Bronchial epithelial cell (primary cell): Measurements from ENCODE around the gene LTB4R. TPM values are rescaled to one million over a fixed set of nuclear protein-coding genes. Genes with fewer than 3 reads are reported as not detected.

Experiments
- DNase-seq: peaks from one replicate; pipeline ENCODE4 v3.0.0-alpha.2; 2010; ENCODE audit warnings: low read depth
- FAIRE-seq: peaks from 2 replicates; lab custom pipeline; 2011; peaks lifted over from hg19 to GRCh38; lab: Jason Lieb, UNC
- H3K27me3 ChIP-seq: 2 replicates; pipeline ENCODE4 v1.5.1; 2011; ENCODE audit warnings: low read length; ENCODE audit not compliant: control insufficient read depth, insufficient read depth
- H3K36me3 ChIP-seq: 2 replicates; pipeline ENCODE4 v1.5.1; 2011; ENCODE audit warnings: low read length; ENCODE audit not compliant: control insufficient read depth, insufficient read depth
- H3K4me3 ChIP-seq: 2 replicates; pipeline ENCODE4 v1.5.1; 2011; ENCODE audit warnings: mild to moderate bottlenecking, low read depth, low read length, control low read depth
- total RNA-seq: library from RNA; depleted of rRNA; stranded (reverse); fragments of >200 nt; gene quantifications from 2 replicates; pipeline ENCODE4 v1.2.1, GENCODE V29; 2014
- TF ChIP-seq, protein P1 (sequence below): IDR thresholded peaks from 2 replicates; pipeline ENCODE4 v1.5.1; 2011; ENCODE audit warnings: mild to moderate bottlenecking, moderate library complexity, low read length, control low read depth, inconsistent platforms; ENCODE audit not compliant: insufficient read depth, severe bottlenecking

LTB4R gene
- total RNA-seq, 1 donor from 2014 or later = 3.7 TPM

DNA sequence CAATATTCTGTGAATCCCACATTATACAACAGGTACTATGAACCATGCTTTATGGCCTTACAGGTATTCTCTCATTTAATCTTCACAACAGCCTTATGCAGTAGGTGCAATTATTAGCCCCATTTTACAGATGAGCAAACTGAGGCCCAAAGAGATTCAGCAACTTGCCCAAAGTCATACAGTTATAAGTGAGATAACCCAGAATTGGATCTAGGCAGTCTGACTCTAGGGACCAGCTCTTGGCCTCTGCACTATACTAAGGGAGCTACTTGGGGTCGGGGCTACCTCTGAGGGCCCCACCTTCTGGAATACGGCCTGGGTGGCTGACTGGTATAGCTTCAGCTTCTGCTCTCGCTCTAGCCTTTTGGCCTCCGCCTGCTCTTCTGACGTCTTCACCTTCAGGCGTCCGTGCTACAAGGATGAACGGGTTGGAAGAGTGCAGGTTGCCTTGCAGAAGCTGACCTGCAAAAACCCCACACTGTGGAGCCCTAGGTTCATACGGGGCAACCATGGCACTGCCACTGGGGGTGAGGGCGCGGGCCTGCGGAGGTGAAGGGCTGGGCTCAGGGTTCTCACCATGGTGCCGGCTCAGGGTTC is 40.7 kb upstream of the LTB4R start:
- H3K4me3 ChIP-seq = peak overlapping the region; percentile 82
- FAIRE-seq = no peak
- DNase-seq = no peak
- no peaks in the 10 kb centered on the region for H3K27me3 ChIP-seq
- TF ChIP-seq, protein P1, sequence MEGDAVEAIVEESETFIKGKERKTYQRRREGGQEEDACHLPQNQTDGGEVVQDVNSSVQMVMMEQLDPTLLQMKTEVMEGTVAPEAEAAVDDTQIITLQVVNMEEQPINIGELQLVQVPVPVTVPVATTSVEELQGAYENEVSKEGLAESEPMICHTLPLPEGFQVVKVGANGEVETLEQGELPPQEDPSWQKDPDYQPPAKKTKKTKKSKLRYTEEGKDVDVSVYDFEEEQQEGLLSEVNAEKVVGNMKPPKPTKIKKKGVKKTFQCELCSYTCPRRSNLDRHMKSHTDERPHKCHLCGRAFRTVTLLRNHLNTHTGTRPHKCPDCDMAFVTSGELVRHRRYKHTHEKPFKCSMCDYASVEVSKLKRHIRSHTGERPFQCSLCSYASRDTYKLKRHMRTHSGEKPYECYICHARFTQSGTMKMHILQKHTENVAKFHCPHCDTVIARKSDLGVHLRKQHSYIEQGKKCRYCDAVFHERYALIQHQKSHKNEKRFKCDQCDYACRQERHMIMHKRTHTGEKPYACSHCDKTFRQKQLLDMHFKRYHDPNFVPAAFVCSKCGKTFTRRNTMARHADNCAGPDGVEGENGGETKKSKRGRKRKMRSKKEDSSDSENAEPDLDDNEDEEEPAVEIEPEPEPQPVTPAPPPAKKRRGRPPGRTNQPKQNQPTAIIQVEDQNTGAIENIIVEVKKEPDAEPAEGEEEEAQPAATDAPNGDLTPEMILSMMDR = no peak
- peaks cover 30% of the 10 kb centered on the region for H3K36me3 ChIP-seq

DNA sequence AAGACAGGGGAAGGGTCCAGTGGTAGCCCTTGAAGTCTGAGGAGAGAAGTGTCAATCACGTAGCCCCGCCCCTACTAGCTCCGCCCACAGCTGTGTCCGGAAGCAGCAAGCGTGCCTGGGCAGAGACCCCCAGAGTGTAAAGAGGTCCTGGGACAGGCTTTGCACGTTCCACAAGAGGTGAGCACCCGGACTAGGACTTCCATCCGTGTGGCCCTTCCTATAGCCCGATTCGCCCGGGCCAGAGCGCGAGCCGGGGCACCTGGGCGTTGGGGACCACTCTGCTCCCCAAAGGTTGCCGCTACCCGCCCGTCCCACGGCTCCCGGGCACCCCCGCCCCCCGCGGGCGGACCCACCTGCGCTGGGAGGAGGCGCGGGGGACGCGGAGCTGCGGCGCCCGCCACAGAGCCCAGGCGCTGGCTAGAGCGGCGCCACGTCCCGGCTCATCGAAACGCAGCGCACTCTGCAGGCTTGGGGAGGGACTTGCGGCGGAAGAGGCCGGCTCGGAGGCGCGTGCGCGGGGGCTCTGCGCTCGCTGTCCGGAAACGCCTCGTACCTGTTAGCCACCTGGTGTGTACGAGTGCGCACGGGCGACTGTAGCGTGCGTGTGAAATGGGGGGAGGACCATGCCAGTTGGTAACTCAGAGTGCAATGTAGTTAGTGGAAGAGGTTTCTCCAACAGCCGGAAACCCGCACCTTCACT is 40.0 kb upstream of the LTB4R start, which contains the start of gene RABGGTA:
Gene RABGGTA, minus strand, starts transcription at position 464 of the 700 bp plus-strand sequence. CDS start 482 bp downstream, outside the sequence.
- Histone ChIP-seq H3K27me3 (no peaks in the 10 kb centered on the region), H3K4me3 (peak within 1 kb of the TSS; percentile 82), H3K36me3 (peaks cover 27% of the 10 kb centered on the region)
- TF ChIP-seq, protein P1 = peak; percentile 91
- no peak for FAIRE-seq
- DNase-seq = peak; percentile 78

DNA sequence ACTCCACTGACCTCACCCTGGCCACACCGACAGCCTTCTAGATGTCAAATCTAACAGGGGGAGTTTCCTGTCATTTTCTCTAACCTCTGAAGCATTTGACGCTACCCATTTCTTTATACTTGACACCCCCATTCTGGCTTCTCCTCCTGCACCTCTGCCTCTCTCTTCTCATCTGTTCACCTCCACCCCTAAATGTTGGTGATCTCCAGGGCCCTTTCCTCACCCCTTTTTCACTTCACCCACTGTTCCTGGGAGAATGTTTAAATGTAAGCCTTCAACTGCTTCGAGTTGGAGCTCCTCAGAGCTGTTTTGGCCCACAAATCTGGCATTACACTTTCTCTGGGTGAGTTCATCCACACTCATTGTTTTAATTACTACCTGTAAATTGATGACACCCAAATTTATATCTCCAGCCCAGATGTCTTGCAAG is 39.5 kb upstream of the LTB4R start:
- Histone ChIP-seq H3K36me3 (peaks cover 22% of the 10 kb centered on the region), H3K4me3 (peak overlapping the region; percentile 82), H3K27me3 (no peaks in the 10 kb centered on the region)
- TF ChIP-seq, protein P1 = no peak
- FAIRE-seq (no peak), DNase-seq (no peak)

DNA sequence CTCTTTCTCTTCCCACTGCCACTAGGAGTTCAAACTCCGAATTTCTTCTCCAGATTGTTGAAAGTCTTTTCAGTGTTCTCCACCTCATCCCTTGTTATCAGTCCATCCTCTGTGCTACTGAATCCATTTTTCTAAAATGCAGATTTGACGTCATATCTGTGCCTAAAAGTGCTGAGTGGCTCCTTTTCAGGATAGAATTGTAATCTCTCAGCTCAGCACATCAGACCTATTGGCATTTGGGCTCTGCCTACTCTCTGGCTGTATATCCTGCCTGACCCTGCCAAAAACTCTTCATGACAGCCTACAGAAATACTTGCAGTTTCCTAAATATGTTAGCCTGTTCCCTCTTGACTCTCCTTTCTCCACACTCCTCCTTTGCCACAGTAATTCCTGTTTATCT is 38.8 kb upstream of the LTB4R start:
- no peak for DNase-seq
- TF ChIP-seq, protein P1 = no peak
- Histone ChIP-seq H3K27me3 (no peaks in the 10 kb centered on the region), H3K4me3 (no peak overlapping the region), H3K36me3 (peaks cover 18% of the 10 kb centered on the region)
- FAIRE-seq = no peak

DNA sequence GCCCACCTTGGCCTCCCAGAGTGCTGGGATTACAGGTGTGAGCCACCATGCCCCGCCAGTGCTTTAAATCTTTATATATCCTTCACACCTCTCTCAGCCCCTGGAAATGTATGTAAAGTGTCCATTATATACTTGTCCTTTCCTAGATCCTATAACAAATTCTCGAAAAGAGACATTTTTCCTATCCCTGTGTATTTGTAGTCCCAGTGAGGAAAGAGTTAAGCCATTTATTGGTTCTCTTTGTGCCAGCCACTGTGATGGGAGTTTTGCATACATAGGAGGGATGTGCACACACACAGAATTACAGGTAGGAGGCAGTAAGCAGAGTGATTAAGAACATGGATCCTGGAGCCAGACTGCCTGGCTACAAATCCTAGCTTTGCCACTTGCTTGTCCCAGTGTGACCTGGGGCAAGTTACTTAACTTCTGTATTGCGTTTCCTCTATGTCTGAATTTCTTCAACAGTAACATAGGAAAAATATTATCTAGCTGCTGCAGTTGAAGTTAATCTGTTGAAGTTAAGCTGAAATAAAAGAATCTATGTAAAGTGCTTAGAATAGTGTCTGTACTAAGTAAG is 37.8 kb upstream of the LTB4R start:
- DNase-seq (peak; percentile 74), FAIRE-seq (no peak)
- no peak overlapping the region for H3K4me3 ChIP-seq
- TF ChIP-seq, protein P1 = peak; percentile 50
- no peaks in the 10 kb centered on the region for H3K27me3 ChIP-seq
- H3K36me3 ChIP-seq = peaks cover 13% of the 10 kb centered on the region
